ENCODE results near the gene ADD1. TPM values are rescaled to one million over a fixed set of nuclear protein-coding genes. Genes with fewer than 3 reads are reported as not detected.

The ADD1 gene
- total and polyA plus RNA-seq, 2 of the 13 experiments (the other 11 are each of a cell fraction or from before 2014, with no cell fraction given) = 73.9 to 122 TPM

GRCh38 chr4:2811830-2812611 lies 31.6 kb upstream of the ADD1 start (continued):
- no peak for TF ChIP-seq ZSCAN5A (CRISPR knock-in tag; IDR thresholded peaks at IDR 0.05; ENCODE audit: borderline replicate concordance)
- TF ChIP-seq, protein P1, sequence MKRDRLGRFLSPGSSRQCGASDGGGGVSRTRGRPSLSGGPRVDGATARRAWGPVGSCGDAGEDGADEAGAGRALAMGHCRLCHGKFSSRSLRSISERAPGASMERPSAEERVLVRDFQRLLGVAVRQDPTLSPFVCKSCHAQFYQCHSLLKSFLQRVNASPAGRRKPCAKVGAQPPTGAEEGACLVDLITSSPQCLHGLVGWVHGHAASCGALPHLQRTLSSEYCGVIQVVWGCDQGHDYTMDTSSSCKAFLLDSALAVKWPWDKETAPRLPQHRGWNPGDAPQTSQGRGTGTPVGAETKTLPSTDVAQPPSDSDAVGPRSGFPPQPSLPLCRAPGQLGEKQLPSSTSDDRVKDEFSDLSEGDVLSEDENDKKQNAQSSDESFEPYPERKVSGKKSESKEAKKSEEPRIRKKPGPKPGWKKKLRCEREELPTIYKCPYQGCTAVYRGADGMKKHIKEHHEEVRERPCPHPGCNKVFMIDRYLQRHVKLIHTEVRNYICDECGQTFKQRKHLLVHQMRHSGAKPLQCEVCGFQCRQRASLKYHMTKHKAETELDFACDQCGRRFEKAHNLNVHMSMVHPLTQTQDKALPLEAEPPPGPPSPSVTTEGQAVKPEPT (CRISPR knock-in tag; IDR thresholded peaks at IDR 0.05; ENCODE audit: low read depth) = no peak
- peak; percentile 44; the same call in 1 of the 2 replicates for TF ChIP-seq GABPB1 (CRISPR knock-in tag; IDR thresholded peaks at IDR 0.05)
- TF ChIP-seq RBFOX2 (IDR thresholded peaks at IDR 0.05; ENCODE audit: low read depth, low read length) = peak; percentile 59; the same call in 1 of the 2 replicates
- no peak for TF ChIP-seq GMEB1 (CRISPR knock-in tag; IDR thresholded peaks at IDR 0.05; ENCODE audit: borderline replicate concordance)
- peak; percentile 49; the same call in 1 of the 2 replicates for TF ChIP-seq ZNF691 (CRISPR knock-in tag; IDR thresholded peaks at IDR 0.05; ENCODE audit: borderline replicate concordance, low read depth)
- no peak for TF ChIP-seq NONO (IDR thresholded peaks at IDR 0.05)
- TF ChIP-seq NONO (CRISPR knock-in tag; conservative IDR thresholded peaks at IDR 0.05) = no peak
- TF ChIP-seq, protein P2, sequence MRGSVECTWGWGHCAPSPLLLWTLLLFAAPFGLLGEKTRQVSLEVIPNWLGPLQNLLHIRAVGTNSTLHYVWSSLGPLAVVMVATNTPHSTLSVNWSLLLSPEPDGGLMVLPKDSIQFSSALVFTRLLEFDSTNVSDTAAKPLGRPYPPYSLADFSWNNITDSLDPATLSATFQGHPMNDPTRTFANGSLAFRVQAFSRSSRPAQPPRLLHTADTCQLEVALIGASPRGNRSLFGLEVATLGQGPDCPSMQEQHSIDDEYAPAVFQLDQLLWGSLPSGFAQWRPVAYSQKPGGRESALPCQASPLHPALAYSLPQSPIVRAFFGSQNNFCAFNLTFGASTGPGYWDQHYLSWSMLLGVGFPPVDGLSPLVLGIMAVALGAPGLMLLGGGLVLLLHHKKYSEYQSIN (CRISPR knock-in tag; IDR thresholded peaks at IDR 0.05; ENCODE audit: borderline replicate concordance) = no peak
- TF ChIP-seq ZNF24 (IDR thresholded peaks at IDR 0.05) = no peak
- TF ChIP-seq ZBTB1 (CRISPR knock-in tag; IDR thresholded peaks at IDR 0.05; ENCODE audit: borderline replicate concordance) = no peak
